Left ventricle myocardium inferior (tissue), 1 donor: ENCODE results near the gene TADA2B. TPM values are rescaled to one million over a fixed set of nuclear protein-coding genes. Genes with fewer than 3 reads are reported as not detected.
"Not testable (repeated sequence)": the region's sequence is repeated elsewhere in the genome, so short reads cannot be mapped to it uniquely, and the experiment has no call there.

Experiments used
- DNase-seq: peaks from one replicate; pipeline ENCODE4 v3.0.0-alpha.2; 2020
- H3K27ac ChIP-seq: fragments of 200-600 bp; replicated peaks from 2 replicates; pipeline ENCODE4 v1.8.0; 2021
- H3K27me3 ChIP-seq: fragments of 200-600 bp; 2 replicates; pipeline ENCODE4 v1.8.0; 2021; ENCODE audit warnings: low read depth
- H3K36me3 ChIP-seq: fragments of 200-600 bp; 2 replicates; pipeline ENCODE4 v1.8.0; 2021
- H3K4me1 ChIP-seq: fragments of 200-600 bp; 2 replicates; pipeline ENCODE4 v1.8.0; 2021
- H3K4me3 ChIP-seq: fragments of 200-600 bp; 2 replicates; pipeline ENCODE4 v1.8.0; 2021; ENCODE audit warnings: mild to moderate bottlenecking, moderate library complexity
- H3K9me3 ChIP-seq: fragments of 200-600 bp; replicated peaks from 2 replicates; pipeline ENCODE4 v1.8.0; 2021
- intact Hi-C: fragments of 100-400 bp; cut with micrococcal nuclease; formaldehyde crosslinking; loops from one replicate; pipeline ENCODE4 v1.11.0; 2022
- total RNA-seq: library from RNA; stranded (reverse); fragmentation: NEBNext Ultra II Directional; extraction: Animal tissue kit (Norgen Biotek cat#: 25700); gene quantifications from one replicate; pipeline ENCODE4 v1.2.1, GENCODE V29; 2021
- TF ChIP-seq, protein P1 (sequence below): fragments of 200-600 bp; IDR thresholded peaks from 2 replicates; pipeline ENCODE4 v1.8.0; 2021; ENCODE audit warnings: antibody characterized with exemption, mild to moderate bottlenecking, borderline replicate concordance
- donor health status: DM: no; HTN: yes; CAD: no; lungs with severe emphysema.

Gene TADA2B
- total RNA-seq, 1 donor from 2014 or later, result 33.7 TPM

DNA sequence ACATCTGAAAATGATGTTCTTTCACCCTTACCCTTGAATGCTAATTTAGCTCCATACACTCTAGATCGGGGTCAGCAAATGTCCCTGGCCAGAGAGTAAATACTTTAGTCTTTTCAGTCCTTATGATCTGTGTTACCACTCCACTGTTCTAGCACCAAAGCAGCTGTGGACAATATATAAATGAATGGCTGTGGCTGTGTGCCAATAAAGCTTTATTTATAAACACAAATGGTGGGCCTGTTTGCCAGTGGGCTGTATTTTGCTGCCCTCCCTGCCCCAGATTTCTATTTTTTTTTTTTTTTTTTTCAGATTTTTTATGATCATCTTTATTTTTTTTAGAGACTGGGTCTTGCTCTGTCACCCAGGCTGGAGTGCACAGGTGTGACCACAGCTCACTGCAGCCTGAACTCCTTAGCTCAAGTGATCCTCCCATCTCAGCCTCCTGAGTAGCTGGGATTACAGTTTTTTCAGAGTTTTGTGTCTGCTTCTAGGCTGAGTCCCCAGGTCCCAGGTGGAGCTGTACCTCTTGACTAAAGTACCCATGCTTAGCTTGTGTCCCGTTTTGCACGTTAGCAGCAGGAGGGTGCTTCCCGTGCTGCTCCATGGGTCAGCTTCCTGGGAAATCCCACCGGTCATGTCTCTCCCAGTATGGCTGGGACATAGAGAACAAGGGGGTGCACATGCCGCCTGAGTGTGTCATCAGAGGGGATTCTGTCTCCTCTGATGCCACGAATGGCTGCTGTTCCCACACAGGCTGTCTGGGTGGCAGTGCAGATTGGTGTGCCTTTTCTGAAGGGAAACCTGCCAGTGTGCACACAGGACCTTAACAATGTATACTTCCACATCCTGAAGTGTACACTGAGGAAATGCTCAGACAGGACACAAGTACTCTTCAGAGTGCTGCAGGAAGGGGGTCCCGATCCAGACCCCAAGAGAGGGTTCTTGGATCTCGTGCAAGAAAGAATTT lies 40.7 kb downstream of the TADA2B start:
- intact Hi-C loops, result no loop called here
- TF ChIP-seq, protein P1, sequence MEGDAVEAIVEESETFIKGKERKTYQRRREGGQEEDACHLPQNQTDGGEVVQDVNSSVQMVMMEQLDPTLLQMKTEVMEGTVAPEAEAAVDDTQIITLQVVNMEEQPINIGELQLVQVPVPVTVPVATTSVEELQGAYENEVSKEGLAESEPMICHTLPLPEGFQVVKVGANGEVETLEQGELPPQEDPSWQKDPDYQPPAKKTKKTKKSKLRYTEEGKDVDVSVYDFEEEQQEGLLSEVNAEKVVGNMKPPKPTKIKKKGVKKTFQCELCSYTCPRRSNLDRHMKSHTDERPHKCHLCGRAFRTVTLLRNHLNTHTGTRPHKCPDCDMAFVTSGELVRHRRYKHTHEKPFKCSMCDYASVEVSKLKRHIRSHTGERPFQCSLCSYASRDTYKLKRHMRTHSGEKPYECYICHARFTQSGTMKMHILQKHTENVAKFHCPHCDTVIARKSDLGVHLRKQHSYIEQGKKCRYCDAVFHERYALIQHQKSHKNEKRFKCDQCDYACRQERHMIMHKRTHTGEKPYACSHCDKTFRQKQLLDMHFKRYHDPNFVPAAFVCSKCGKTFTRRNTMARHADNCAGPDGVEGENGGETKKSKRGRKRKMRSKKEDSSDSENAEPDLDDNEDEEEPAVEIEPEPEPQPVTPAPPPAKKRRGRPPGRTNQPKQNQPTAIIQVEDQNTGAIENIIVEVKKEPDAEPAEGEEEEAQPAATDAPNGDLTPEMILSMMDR, result no peak
- Histone ChIP-seq H3K27me3 (peaks cover 21% of the 10 kb centered on the region), H3K36me3 (no peaks in the 10 kb centered on the region), H3K4me3 (peak overlapping the region; percentile 41), H3K9me3 (peaks cover 4% of the 10 kb centered on the region), H3K27ac (peak overlapping the region; percentile 58), H3K4me1 (peaks cover 9% of the 10 kb centered on the region)
- no peak for DNase-seq

DNA sequence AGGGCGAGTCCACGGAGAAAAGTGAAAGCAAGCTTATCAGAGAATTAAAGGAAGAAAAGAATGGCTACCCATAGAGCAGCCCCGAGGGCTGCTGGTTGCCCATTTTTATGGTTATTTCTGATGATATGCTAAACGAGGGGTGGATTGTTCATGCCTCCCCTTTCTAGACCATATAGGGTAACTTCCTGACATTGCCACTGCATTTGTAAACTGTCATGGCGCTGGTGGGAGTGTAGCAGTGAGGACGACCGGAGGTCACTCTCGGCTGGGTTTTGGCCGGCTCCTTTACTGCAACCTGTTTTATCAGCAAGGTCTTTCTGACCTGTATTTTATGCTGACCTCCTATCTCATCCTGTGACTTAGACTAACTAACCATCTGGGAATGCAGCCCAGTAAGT lies 41.4 kb downstream of the TADA2B start:
- H3K27me3 ChIP-seq, result peaks cover 21% of the 10 kb centered on the region
- intact Hi-C loops, H3K4me1 ChIP-seq, H3K9me3 ChIP-seq, DNase-seq, H3K36me3 ChIP-seq: not testable (repeated sequence)
- H3K27ac ChIP-seq, result peak overlapping the region; percentile 58
- peak overlapping the region; percentile 41 for H3K4me3 ChIP-seq

DNA sequence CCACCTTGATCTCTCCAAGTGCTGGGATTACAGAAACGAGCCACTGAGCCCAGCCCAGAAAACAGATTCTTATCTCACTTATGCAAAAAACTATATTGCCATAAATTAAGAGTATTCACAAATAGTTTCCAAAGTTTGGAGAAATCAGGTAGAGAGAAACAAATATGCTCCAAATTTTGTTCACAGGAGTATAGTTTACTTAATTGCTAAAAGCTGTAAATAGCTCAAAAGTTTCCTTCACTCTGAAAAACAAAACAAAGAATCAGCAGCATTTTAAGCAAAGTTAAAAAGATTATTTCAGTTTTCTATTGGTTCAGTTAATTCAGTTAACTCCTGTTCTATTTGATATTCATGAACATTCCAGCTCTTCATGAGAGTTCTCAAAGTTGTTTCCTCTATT lies 43.2 kb downstream of the TADA2B start:
- H3K4me1 ChIP-seq, result peaks cover 9% of the 10 kb centered on the region
- no peaks in the 10 kb centered on the region for H3K36me3 ChIP-seq
- peaks cover 21% of the 10 kb centered on the region for H3K27me3 ChIP-seq
- no peak for DNase-seq
- H3K27ac ChIP-seq, result no peak overlapping the region
- H3K9me3 ChIP-seq, result peaks cover 4% of the 10 kb centered on the region
- intact Hi-C loops, result no loop called here
- no peak overlapping the region for H3K4me3 ChIP-seq
- TF ChIP-seq, protein P1, result no peak

DNA sequence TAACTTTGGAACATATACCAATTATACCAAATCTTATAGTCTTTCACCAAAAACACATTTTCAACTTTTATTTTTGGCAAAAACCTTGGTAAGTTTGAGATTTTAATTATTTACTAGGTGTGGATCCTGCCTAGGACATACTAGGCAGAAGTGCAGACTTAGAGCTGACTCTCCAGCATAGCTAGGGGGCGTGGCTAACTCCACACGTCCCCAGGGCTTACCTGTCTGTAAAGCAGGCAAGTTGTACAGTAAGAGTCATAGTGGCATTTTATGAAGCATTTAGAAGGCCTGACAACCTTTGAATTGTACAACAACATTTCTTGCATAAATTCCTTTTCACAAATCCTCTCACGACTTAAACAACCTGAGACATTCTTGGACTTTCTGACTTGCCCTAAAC lies 43.9 kb downstream of the TADA2B start:
- H3K36me3 ChIP-seq, result no peaks in the 10 kb centered on the region
- peaks cover 4% of the 10 kb centered on the region for H3K9me3 ChIP-seq
- intact Hi-C loops, result no loop called here
- peaks cover 21% of the 10 kb centered on the region for H3K27me3 ChIP-seq
- TF ChIP-seq, protein P1, result no peak
- no peak overlapping the region for H3K27ac ChIP-seq
- DNase-seq, result no peak
- no peak overlapping the region for H3K4me3 ChIP-seq
- peaks cover 4% of the 10 kb centered on the region for H3K4me1 ChIP-seq

DNA sequence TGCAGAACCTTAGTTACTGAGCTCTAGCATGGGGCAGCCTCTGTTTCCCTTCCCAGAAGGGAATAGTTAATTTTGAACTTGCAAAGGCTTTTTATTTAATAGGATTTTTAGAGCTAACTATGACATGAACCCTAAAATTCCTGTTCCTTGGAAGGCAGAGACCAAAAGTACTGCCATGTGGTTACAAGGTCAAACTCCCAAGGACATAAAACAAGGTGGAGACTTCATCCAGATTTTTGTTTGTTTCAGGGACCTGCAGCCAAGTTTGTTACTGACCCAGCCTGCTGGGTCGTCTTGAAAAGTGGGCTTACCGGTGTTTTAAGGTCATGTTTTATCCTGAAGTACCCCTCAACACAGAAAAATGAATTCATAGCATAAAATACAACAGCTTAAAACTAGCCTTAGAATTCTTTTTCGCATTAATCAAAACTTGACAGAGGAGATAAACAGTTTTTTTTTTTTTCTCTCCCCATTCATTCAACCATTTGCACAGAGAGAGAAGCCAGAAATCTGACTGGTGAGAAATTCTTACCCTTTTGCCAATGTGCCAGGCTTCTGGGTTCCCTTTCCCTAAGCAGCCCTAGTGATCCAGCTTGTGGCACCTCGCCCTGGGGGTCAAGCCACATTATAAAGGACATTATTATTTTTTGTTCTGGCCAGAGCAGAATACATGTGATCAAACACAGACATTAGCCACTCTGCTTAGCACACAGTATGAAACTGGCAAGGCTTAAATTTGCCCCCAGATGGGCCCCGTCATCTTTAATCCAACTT lies 46.2 kb downstream of the TADA2B start:
- TF ChIP-seq, protein P1, result no peak
- no peaks in the 10 kb centered on the region for H3K36me3 ChIP-seq
- intact Hi-C loops, result no loop called here
- peaks cover 4% of the 10 kb centered on the region for H3K9me3 ChIP-seq
- no peak overlapping the region for H3K4me3 ChIP-seq
- H3K27me3 ChIP-seq, result peaks cover 4% of the 10 kb centered on the region
- H3K4me1 ChIP-seq, result no peaks in the 10 kb centered on the region
- no peak for DNase-seq
- H3K27ac ChIP-seq, result no peak overlapping the region
